Activated CD8-positive, alpha-beta T cell treated with anti-CD3 and anti-CD28 coated beads for 36 hours (primary cell): ENCODE measurements around the gene DERL2. TPM values are rescaled to one million over a fixed set of nuclear protein-coding genes. Genes with fewer than 3 reads are reported as not detected.

Experiments
- ATAC-seq: fragments of 200-7000 bp; cut with Tn5 transposase; one replicate; pipeline ENCODE4 v1.10.0; 2021; ENCODE audit warnings: mild to moderate bottlenecking, moderate library complexity
- CTCF ChIA-PET: fragments of 350-600 bp; sonication (Branson Sonifier 250); formaldehyde crosslinking; loops from one replicate; lab custom pipeline; 2021; ENCODE audit warnings: antibody characterized with exemption; lab: Charles Lee
- POLR2A ChIA-PET: fragments of 350-600 bp; sonication (Branson Sonifier 250); formaldehyde crosslinking; loops from one replicate; lab custom pipeline; 2021; ENCODE audit warnings: antibody characterized with exemption; lab: Charles Lee
- DNase-seq: peaks from one replicate; pipeline ENCODE4 v3.0.0-alpha.2; 2020
- H3K27ac Mint-ChIP-seq: one replicate; pipeline ENCODE4 v1.8.0; 2021; ENCODE audit warnings: mild to moderate bottlenecking, mixed read lengths
- H3K27me3 Mint-ChIP-seq: one replicate; pipeline ENCODE4 v1.8.0; 2021; ENCODE audit warnings: mixed read lengths
- H3K36me3 Mint-ChIP-seq: one replicate; pipeline ENCODE4 v1.8.0; 2021; ENCODE audit warnings: low read depth, mixed read lengths
- H3K4me1 Mint-ChIP-seq: one replicate; pipeline ENCODE4 v1.8.0; 2021; ENCODE audit warnings: low read depth, mixed read lengths
- H3K4me3 Mint-ChIP-seq: one replicate; pipeline ENCODE4 v1.8.0; 2021; ENCODE audit warnings: mild to moderate bottlenecking, moderate library complexity, mixed read lengths
- H3K9me3 Mint-ChIP-seq: one replicate; pipeline ENCODE4 v1.8.0; 2021; ENCODE audit warnings: mixed read lengths
- CTCF ChIP-seq: fragments of 200-600 bp; IDR thresholded peaks from one replicate; pipeline ENCODE4 v1.8.0; 2022; ENCODE audit warnings: antibody characterized with exemption, mild to moderate bottlenecking
- intact Hi-C: fragments of 100-400 bp; cut with micrococcal nuclease; formaldehyde crosslinking; loops from one replicate; pipeline ENCODE4 v1.10.0; 2022
- total RNA-seq, 2 experiments: library from RNA; stranded (reverse); gene quantifications; one replicate each; pipeline ENCODE4 v1.2.3, GENCODE V29; 2021

DERL2 gene
- 10 to 100 TPM; 43.4 to 45.8 TPM for total RNA-seq

GRCh38 chr17:5485270-5486205 lies at the start of gene DERL2:
TSS of gene DERL2 (minus strand) at chr17:5486178. CDS start at chr17:5486161, 17 bp downstream.
- ChIA-PET CTCF (interaction anchor here (0.7 to 2.7 kb wide), 5 partner anchors 12 to 204 kb away, joined by 3 to 14 read pairs (median 7); partner anchors contain the start of genes C1QBP and RABEP1), POLR2A (interaction anchor here (0.7 to 6.9 kb wide), 17 partner anchors 11 to 454 kb away, joined by 3 to 55 read pairs (median 4); partner anchors contain the start of genes DHX33, NLRP1, NUP88 and RPAIN)
- no peaks in the 10 kb centered on the region for H3K9me3 Mint-ChIP-seq
- H3K27me3 Mint-ChIP-seq: no peaks in the 10 kb centered on the region
- H3K36me3 Mint-ChIP-seq: peaks cover 60% of the 10 kb centered on the region
- intact Hi-C loops: no loop called here
- H3K4me3 Mint-ChIP-seq: peak within 1 kb of the TSS; percentile 93
- DNase-seq: no peak
- TF ChIP-seq CTCF: no peak
- ATAC-seq: peak; percentile 8
- H3K4me1 Mint-ChIP-seq: peaks cover 59% of the 10 kb centered on the region
- H3K27ac Mint-ChIP-seq: peak within 1 kb of the TSS; percentile 99

- POLR2A ChIA-PET: no interaction called here
- Mint-ChIP-seq H3K27ac (no peak overlapping the region), H3K36me3 (peaks cover 20% of the 10 kb centered on the region), H3K4me1 (no peaks in the 10 kb centered on the region), H3K9me3 (no peaks in the 10 kb centered on the region), H3K4me3 (no peak overlapping the region), H3K27me3 (no peaks in the 10 kb centered on the region)
- no peak for ATAC-seq
- no peak for TF ChIP-seq CTCF
- DNase-seq: no peak
- CTCF ChIA-PET: no interaction called here
- intact Hi-C loops: no loop called here
Observed at GRCh38 chr17:5535436-5535835, 49.5 kb upstream of the DERL2 start.

GRCh38 chr17:5533486-5534315 lies 47.7 kb upstream of the DERL2 start:
- ATAC-seq (no peak), DNase-seq (no peak)
- POLR2A ChIA-PET: no interaction called here
- CTCF ChIA-PET: no interaction called here
- intact Hi-C loops: no loop called here
- H3K27me3 Mint-ChIP-seq: no peaks in the 10 kb centered on the region
- H3K9me3 Mint-ChIP-seq: no peaks in the 10 kb centered on the region
- H3K36me3 Mint-ChIP-seq: peaks cover 23% of the 10 kb centered on the region
- H3K27ac Mint-ChIP-seq: no peak overlapping the region
- no peaks in the 10 kb centered on the region for H3K4me1 Mint-ChIP-seq
- H3K4me3 Mint-ChIP-seq: no peak overlapping the region
- no peak for TF ChIP-seq CTCF

GRCh38 chr17:5532581-5532980 lies 46.6 kb upstream of the DERL2 start:
- Mint-ChIP-seq H3K27me3 (no peaks in the 10 kb centered on the region), H3K4me3 (no peak overlapping the region), H3K36me3 (peaks cover 21% of the 10 kb centered on the region), H3K4me1 (peaks cover 2% of the 10 kb centered on the region), H3K9me3 (no peaks in the 10 kb centered on the region), H3K27ac (no peak overlapping the region)
- TF ChIP-seq CTCF: no peak
- ChIA-PET POLR2A (interaction anchor here (1.3 kb wide), 1 partner anchor 18 kb away, joined by 5 read pairs; no protein-coding TSS in a partner anchor), CTCF (no interaction called here)
- intact Hi-C loops: no loop called here
- DNase-seq (no peak), ATAC-seq (no peak)
